Panc1 (cell line): ENCODE measurements around the gene CUEDC1.

Source experiments
- POLR2AphosphoS5 ChIP-seq: IDR thresholded peaks from 2 replicates; pipeline ENCODE4 v1.6.1; 2012; ENCODE audit warnings: mild to moderate bottlenecking, low read depth, low read length, moderate library complexity
- SIN3A ChIP-seq: IDR thresholded peaks from 2 replicates; pipeline ENCODE4 v1.6.1; 2012; ENCODE audit warnings: low read depth, mild to moderate bottlenecking, low read length, moderate library complexity, borderline replicate concordance; ENCODE audit not compliant: insufficient read depth
- TCF7L2 ChIP-seq: IDR thresholded peaks from 2 replicates; pipeline ENCODE4 v1.6.1; 2011; ENCODE audit warnings: mild to moderate bottlenecking, low read depth, low read length, inconsistent platforms
- TF ChIP-seq, protein P1 (sequence below), 2 experiments: IDR thresholded peaks; 2 replicates each; pipeline ENCODE4 v1.6.1; 2011 to 2012; ENCODE audit warnings: low read depth in 2 of 2, control low read depth in 1 of 2, low read length in 1 of 2, mild to moderate bottlenecking in 1 of 2, moderate library complexity in 1 of 2; ENCODE audit not compliant: insufficient read depth in 1 of 2

DNA sequence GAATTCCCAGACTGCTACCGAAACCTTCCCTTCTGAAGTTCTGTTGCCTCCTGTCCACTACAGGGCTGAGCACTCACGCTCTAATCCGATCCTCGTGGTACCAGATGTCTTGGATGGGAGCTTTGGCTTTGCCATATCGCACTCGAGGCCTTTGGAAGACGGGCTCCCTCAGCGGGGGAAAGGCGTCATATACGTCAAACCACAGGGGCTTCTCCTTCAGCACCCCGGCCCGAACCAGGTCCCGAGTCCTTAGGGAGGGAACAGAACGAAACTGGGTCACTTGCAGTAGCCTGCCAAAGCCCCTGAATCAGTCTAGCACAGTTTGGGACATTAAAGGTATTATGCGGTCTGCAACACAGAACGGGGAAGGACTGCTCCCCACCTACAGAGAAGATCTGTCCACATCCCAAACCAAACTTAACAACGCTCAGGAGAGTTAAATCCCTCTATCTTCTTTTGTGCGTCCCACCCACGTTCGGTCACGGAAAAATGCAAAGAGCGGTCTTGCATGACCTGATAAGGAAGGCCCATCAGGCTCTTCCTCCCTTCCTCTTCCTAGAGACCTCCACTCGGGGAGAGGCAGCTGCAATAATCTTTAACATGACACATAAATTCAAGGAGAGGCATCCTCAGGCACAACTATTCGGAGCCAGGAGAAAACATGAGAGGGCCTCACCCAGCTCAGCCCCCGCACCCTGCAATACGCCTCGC is 105.9 kb downstream of the CUEDC1 start:
- TF ChIP-seq SIN3A (no peak), POLR2AphosphoS5 (no peak), TCF7L2 (no peak)
- TF ChIP-seq, protein P1, sequence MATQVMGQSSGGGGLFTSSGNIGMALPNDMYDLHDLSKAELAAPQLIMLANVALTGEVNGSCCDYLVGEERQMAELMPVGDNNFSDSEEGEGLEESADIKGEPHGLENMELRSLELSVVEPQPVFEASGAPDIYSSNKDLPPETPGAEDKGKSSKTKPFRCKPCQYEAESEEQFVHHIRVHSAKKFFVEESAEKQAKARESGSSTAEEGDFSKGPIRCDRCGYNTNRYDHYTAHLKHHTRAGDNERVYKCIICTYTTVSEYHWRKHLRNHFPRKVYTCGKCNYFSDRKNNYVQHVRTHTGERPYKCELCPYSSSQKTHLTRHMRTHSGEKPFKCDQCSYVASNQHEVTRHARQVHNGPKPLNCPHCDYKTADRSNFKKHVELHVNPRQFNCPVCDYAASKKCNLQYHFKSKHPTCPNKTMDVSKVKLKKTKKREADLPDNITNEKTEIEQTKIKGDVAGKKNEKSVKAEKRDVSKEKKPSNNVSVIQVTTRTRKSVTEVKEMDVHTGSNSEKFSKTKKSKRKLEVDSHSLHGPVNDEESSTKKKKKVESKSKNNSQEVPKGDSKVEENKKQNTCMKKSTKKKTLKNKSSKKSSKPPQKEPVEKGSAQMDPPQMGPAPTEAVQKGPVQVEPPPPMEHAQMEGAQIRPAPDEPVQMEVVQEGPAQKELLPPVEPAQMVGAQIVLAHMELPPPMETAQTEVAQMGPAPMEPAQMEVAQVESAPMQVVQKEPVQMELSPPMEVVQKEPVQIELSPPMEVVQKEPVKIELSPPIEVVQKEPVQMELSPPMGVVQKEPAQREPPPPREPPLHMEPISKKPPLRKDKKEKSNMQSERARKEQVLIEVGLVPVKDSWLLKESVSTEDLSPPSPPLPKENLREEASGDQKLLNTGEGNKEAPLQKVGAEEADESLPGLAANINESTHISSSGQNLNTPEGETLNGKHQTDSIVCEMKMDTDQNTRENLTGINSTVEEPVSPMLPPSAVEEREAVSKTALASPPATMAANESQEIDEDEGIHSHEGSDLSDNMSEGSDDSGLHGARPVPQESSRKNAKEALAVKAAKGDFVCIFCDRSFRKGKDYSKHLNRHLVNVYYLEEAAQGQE (IDR thresholded peaks at IDR 0.05; ENCODE audit: insufficient read depth in 1 of 2, low read depth in 2 of 2, low read length in 1 of 2), result no peak
